OCI-LY7 (cell line): ENCODE data around the gene MED13. TPM values are rescaled to one million over a fixed set of nuclear protein-coding genes. Genes with fewer than 3 reads are reported as not detected.

ENCODE experiments used
- BruUV-seq: library from RNA; stranded (reverse); fragments of 400-500 nt; replicated peaks from 2 replicates; lab custom pipeline; 2021; lab: Mats Ljungman, UMichigan
- CTCF ChIA-PET: fragments of 300-600 bp; sonication (Branson Sonifier 250); formaldehyde crosslinking; loops from one replicate; lab custom pipeline; 2022; ENCODE audit warnings: antibody characterized with exemption; ENCODE audit not compliant: unreplicated experiment; lab: Charles Lee
- POLR2A ChIA-PET: fragments of 300-600 bp; sonication (Branson Sonifier 250); formaldehyde crosslinking; loops from one replicate; lab custom pipeline; 2022; ENCODE audit warnings: antibody characterized with exemption; lab: Charles Lee
- DNase-seq: peaks from one replicate; pipeline ENCODE4 v3.0.0-alpha.2; 2015; ENCODE audit warnings: low spot score
- H2AFZ ChIP-seq: fragments of 200-600 bp; sonication (generic), shearing (Covaris generic); 2 replicates; pipeline ENCODE4 v1.6.1; 2014; ENCODE audit warnings: mild to moderate bottlenecking, antibody characterized with exemption, low read length, moderate library complexity
- H3K27ac ChIP-seq: fragments of 200-600 bp; sonication (generic); 2 replicates; pipeline ENCODE4 v1.5.1; 2014; ENCODE audit warnings: mixed run types, low read depth, mild to moderate bottlenecking, moderate library complexity, low read length, inconsistent platforms; ENCODE audit not compliant: poor library complexity, severe bottlenecking
- H3K36me3 ChIP-seq: fragments of 200-600 bp; sonication (generic); 2 replicates; pipeline ENCODE4 v1.6.1; 2014; ENCODE audit warnings: mild to moderate bottlenecking, antibody characterized with exemption, low read length, moderate library complexity, mixed read lengths; ENCODE audit not compliant: insufficient read depth
- H3K4me1 ChIP-seq: fragments of 200-600 bp; sonication (generic); 2 replicates; pipeline ENCODE4 v1.5.1; 2014; ENCODE audit warnings: mild to moderate bottlenecking, low read length; ENCODE audit not compliant: insufficient read depth, poor library complexity, severe bottlenecking
- H3K4me2 ChIP-seq: fragments of 200-600 bp; sonication (generic); 2 replicates; pipeline ENCODE4 v1.6.1; 2014; ENCODE audit warnings: mild to moderate bottlenecking, low read length
- H3K4me3 ChIP-seq: fragments of 200-600 bp; sonication (generic); 2 replicates; pipeline ENCODE4 v1.5.1; 2014; ENCODE audit warnings: mild to moderate bottlenecking, low read depth, low read length; ENCODE audit not compliant: poor library complexity, severe bottlenecking
- H3K79me2 ChIP-seq: fragments of 200-600 bp; sonication (generic); 2 replicates; pipeline ENCODE4 v1.6.1; 2016; ENCODE audit warnings: low read depth, mild to moderate bottlenecking, low read length, moderate library complexity, mixed read lengths; ENCODE audit not compliant: insufficient read depth
- H3K9me2 ChIP-seq: fragments of 200-600 bp; sonication (generic); 2 replicates; pipeline ENCODE4 v1.6.1; 2016; ENCODE audit warnings: mild to moderate bottlenecking, low read length, mixed read lengths; ENCODE audit not compliant: insufficient read depth
- H3K9me3 ChIP-seq: fragments of 200-600 bp; sonication (generic); 2 replicates; pipeline ENCODE4 v1.6.1; 2014; ENCODE audit warnings: mild to moderate bottlenecking, mixed run types, low read length, mixed read lengths
- H4K20me1 ChIP-seq: fragments of 200-600 bp; sonication (generic); 2 replicates; pipeline ENCODE4 v1.6.1; 2014; ENCODE audit warnings: mild to moderate bottlenecking, antibody characterized with exemption, low read length, moderate library complexity, mixed read lengths; ENCODE audit not compliant: insufficient read depth
- CTCF ChIP-seq: fragments of 200-600 bp; sonication (generic); conservative IDR thresholded peaks from 2 replicates; pipeline ENCODE4 v1.5.1; 2014; ENCODE audit warnings: mild to moderate bottlenecking, antibody characterized with exemption, low read length, moderate library complexity, mixed read lengths
- EZH2phosphoT487 ChIP-seq: fragments of 200-600 bp; sonication (generic); IDR thresholded peaks from 2 replicates; pipeline ENCODE4 v1.6.1; 2018; ENCODE audit warnings: low read depth, borderline replicate concordance, mild to moderate bottlenecking, mixed run types, antibody characterized with exemption, low read length, moderate library complexity, mixed read lengths
- intact Hi-C: fragments of 100-400 bp; cut with micrococcal nuclease; formaldehyde crosslinking; loops from one replicate; pipeline ENCODE4 v1.10.0; 2022; ENCODE audit not compliant: unreplicated experiment
- total RNA-seq, 2 experiments: library from RNA; depleted of rRNA in 1 of 2; stranded (reverse); fragments of >200 nt in 1 of 2; shearing (Covaris generic) in 1 of 2; gene quantifications; 2 replicates each; pipeline ENCODE4 v1.2.3, GENCODE V29; 2014 to 2022

MED13 gene
- total RNA-seq, 2 experiments from 2014 or later: 42.3 to 70.8 TPM

DNA sequence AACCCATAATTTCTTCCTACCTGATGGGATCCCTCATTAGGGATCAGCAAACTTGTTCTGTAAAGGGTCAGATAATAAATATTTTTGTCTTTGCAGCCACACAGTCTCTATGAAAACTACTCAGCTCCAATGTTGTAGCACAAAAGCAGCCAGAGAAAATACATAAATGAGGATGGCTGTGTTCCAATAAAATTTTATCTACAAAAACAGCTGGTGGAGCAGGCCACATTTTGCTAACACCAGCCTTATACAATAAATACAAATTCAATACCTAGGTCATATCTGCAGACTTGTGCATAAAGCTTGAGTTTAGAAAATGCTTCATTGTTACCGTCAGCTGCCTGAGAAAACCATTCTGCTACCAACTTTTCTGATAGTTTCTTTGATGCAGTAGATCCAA is 98.9 kb downstream of the MED13 start:
- TF ChIP-seq CTCF: no peak
- no peak for TF ChIP-seq EZH2phosphoT487
- Histone ChIP-seq H2AFZ (no peak overlapping the region), H4K20me1 (no peaks in the 10 kb centered on the region), H3K79me2 (no peaks in the 10 kb centered on the region), H3K27ac (no peak overlapping the region), H3K4me3 (no peak overlapping the region), H3K36me3 (peaks cover 93% of the 10 kb centered on the region), H3K4me1 (no peaks in the 10 kb centered on the region), H3K4me2 (no peak overlapping the region), H3K9me3 (no peaks in the 10 kb centered on the region), H3K9me2 (no peaks in the 10 kb centered on the region)
- DNase-seq: no peak
- ChIA-PET POLR2A (interaction anchor here (1.5 kb wide), 1 partner anchor 15 kb away, joined by 3 read pairs; no protein-coding TSS in a partner anchor), CTCF (no interaction called here)
- BruUV-seq: no TSS peak
- intact Hi-C loops: no loop called here

DNA sequence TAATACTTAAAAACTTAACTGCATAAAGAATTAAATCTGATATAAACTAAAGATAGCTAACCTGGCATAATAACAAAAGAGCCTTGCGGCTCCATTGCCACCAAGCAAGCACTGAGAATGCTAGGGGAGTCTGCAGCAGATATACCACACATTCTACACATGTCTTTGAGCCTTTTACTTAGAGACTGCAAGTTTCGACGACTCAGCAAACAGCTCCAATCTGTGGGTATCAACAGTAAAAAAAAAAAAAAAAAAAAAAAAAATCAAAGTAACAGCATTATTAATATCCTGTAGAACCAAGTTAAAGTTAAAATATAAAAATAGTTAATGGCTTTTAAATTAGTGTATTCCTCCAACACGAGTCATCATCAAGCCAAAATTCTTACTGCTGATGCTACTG is 109.5 kb downstream of the MED13 start:
- intact Hi-C loops: no loop called here
- BruUV-seq: TSS peak; percentile 22
- TF ChIP-seq CTCF: no peak
- TF ChIP-seq EZH2phosphoT487: no peak
- no peaks in the 10 kb centered on the region for H3K79me2 ChIP-seq
- no peaks in the 10 kb centered on the region for H4K20me1 ChIP-seq
- ChIA-PET POLR2A (interaction anchor here (0.7 to 1.0 kb wide), 2 partner anchors 12 to 508 kb away, joined by 3 to 5 read pairs; no protein-coding TSS in a partner anchor), CTCF (no interaction called here)
- H2AFZ ChIP-seq: no peak overlapping the region
- no peaks in the 10 kb centered on the region for H3K9me2 ChIP-seq
- no peaks in the 10 kb centered on the region for H3K9me3 ChIP-seq
- no peak overlapping the region for H3K4me3 ChIP-seq
- H3K27ac ChIP-seq: no peak overlapping the region
- no peak overlapping the region for H3K4me2 ChIP-seq
- peaks cover 84% of the 10 kb centered on the region for H3K36me3 ChIP-seq
- no peaks in the 10 kb centered on the region for H3K4me1 ChIP-seq
- DNase-seq: no peak

DNA sequence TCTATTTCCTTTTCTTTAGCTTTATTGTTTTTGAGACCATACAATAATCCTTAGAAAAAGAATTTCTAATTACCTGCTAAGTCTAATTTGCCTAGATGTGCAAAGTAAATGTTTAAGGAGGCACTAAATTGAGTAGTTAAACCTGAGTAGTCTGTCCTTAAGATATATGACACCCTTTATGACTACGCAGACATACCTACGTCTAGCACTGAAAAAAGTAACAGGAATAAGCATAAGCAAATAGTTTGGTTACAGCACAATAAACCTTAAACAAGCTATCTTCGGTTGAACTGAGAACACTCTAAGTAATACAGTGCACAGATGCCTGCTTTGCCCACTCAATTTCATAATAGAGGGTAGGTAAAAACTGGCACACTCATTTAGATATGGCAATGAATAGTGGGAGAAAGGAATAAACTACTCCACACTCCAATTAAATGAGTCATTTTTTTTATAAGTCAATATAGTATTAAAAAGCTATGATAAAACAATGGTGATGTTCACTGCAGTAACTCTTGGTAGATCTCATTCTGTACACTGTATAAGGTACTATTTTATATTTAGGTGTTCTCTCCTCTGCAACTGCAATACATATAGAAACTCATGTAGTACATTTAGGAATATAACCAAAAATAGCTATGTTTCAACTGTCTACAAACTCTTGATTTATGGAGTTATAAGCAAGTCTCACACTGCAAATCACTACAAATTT is 117.6 kb downstream of the MED13 start:
- intact Hi-C loops: no loop called here
- Histone ChIP-seq H3K9me3 (no peaks in the 10 kb centered on the region), H3K9me2 (no peaks in the 10 kb centered on the region), H3K4me3 (no peak overlapping the region), H3K79me2 (no peaks in the 10 kb centered on the region), H3K4me1 (no peaks in the 10 kb centered on the region), H2AFZ (no peak overlapping the region), H3K36me3 (peaks cover 96% of the 10 kb centered on the region), H3K4me2 (no peak overlapping the region), H4K20me1 (no peaks in the 10 kb centered on the region), H3K27ac (no peak overlapping the region)
- BruUV-seq: no TSS peak
- ChIA-PET POLR2A (interaction anchor here (0.6 kb wide), 1 partner anchor 168 kb away, joined by 3 read pairs; no protein-coding TSS in a partner anchor), CTCF (no interaction called here)
- DNase-seq: no peak
- TF ChIP-seq EZH2phosphoT487 (no peak), CTCF (no peak)
